ENCODE measurements around the gene GMCL2. TPM values are rescaled to one million over a fixed set of nuclear protein-coding genes. Genes with fewer than 3 reads are reported as not detected.
A peak's percentile ranks its signal among the peaks of the same experiment; 100 is the strongest.

The GMCL2 gene
- polyA plus RNA-seq, 4 donors: 0.03 TPM; not detected in 3

DNA sequence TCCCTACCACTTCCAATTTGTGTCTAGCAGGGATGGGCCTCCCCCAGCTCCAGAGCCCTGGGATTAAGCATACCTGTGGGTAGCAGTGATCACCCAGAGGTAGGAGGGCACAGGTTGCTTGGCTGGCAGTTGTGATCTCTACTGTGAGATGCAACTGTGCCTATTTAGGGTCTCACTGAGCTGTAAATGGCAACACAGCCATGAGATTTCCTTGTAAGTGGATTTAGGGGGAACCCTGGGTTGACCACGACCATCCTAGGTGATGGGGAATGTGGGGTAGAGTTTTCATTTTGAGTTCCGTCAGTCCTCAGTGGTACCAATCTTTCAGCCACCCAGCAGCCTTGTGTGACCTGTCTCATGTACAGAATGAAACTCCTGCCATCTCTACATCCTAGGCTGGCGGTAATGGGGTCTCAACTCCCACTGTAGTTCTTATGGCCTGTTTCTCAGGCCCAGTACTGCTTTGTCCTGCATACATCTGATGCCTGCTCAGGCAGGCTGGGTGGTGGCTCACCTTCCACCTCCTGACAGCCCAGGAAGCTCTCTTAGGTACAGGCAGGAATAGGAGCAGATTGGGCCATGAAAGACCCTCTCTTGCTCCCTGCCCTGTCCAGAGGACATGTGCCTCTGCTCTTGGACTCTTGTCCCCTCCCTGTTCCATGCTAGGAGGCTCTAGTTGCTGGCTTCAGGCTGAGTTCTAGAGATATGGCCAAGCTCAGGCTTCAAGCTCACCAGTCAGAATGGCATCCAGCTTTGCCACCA is 25.3 kb upstream of the GMCL2 start:
- Histone ChIP-seq H3K27me3 (ENCODE audit: control insufficient read depth in 3 of 3, insufficient read depth in 3 of 3, low read length in 3 of 3) (no peaks in the 10 kb centered on the region), H3K4me3 (ENCODE audit: low read depth in 1 of 3, low read length in 3 of 3) (no peak overlapping the region), H3K27ac (ENCODE audit: low read depth in 1 of 3, low read length in 2 of 3) (peak overlapping the region; percentile 84 to 89 (median 86)), H3K36me3 (ENCODE audit: control insufficient read depth in 3 of 3, insufficient read depth in 2 of 3, low read depth in 1 of 3, low read length in 3 of 3) (peaks cover 28 to 92% (median 45%) of the 10 kb centered on the region in 3 donors), H3K4me1 (ENCODE audit: control insufficient read depth in 3 of 3, insufficient read depth in 2 of 3, low read depth in 1 of 3, low read length in 2 of 3) (peaks cover 5 to 74% (median 32%) of the 10 kb centered on the region in 3 donors), H3K9me3 (ENCODE audit: control insufficient read depth in 2 of 2, insufficient read depth in 1 of 2, low read depth in 1 of 2, low read length in 1 of 2) (no peaks in the 10 kb centered on the region)
- no peak for FAIRE-seq
- WGBS, 3 donors: 83 to 89% (median 83%) methylated on average over 3 of the region's 3 CpGs
- DNase-seq: peak in 1 of 2 donors; percentile 28

DNA sequence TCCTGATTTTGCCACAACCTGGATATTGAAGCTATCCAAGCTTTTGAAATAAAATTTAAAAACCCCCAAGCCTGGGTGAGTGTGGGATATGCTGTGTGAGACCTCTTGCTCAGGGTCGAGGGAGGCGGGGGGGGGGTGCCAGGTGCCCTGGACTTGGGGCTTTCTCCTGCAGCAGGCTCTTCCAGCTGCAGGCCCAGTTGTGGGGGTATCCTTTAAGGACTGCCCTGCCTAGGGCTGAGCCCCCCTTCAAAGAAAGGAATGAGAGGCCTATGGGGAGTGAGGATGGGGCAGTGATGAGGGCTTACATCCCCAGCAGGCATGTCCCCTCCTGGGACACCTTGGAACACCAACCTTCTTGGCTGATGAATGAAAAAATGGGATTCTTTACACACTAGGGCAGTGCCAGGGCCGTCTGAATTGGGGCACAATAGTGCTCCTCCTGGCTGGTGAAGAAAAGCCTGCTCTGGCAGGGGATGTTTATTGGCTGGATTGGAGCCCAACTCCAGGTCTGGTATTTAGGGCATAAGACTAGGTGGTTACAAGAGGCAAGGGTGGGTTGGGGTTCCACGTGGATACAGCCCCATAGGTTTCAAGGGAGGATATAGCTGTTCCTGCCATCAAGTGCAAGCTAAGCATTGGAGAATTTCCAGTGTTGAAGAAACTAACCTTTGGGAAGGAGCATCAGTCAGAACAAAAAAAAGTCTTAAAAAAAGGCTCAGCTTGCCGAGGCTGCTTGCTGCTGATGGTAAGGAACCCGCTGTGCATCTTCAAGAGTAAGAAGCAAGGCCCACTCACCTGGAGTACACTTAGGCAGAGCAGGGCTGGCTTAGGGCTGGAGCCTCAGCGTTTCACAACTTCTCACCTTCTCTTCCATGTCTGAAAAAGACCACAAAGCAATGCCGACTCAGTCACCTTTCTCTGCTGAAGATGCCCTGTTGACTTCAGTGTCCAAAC is 24.2 kb upstream of the GMCL2 start:
- H3K4me1 ChIP-seq (ENCODE audit: control insufficient read depth in 3 of 3, insufficient read depth in 2 of 3, low read depth in 1 of 3, low read length in 2 of 3): peaks cover 5 to 85% (median 33%) of the 10 kb centered on the region in 3 donors
- no peak for FAIRE-seq
- H3K9me3 ChIP-seq (ENCODE audit: control insufficient read depth in 2 of 2, insufficient read depth in 1 of 2, low read depth in 1 of 2, low read length in 1 of 2): no peaks in the 10 kb centered on the region
- no peak overlapping the region for H3K4me3 ChIP-seq (ENCODE audit: low read depth in 1 of 3, low read length in 3 of 3)
- peaks cover 28 to 92% (median 49%) of the 10 kb centered on the region in 3 donors for H3K36me3 ChIP-seq (ENCODE audit: control insufficient read depth in 3 of 3, insufficient read depth in 2 of 3, low read depth in 1 of 3, low read length in 3 of 3)
- DNase-seq: no peak
- WGBS, 3 donors: 55 to 62% (median 59%) methylated on average over 8 of the region's 8 CpGs
- H3K27me3 ChIP-seq (ENCODE audit: control insufficient read depth in 3 of 3, insufficient read depth in 3 of 3, low read length in 3 of 3): no peaks in the 10 kb centered on the region
- peak overlapping the region; percentile 15 to 76 (median 29) for H3K27ac ChIP-seq (ENCODE audit: low read depth in 1 of 3, low read length in 2 of 3)

DNA sequence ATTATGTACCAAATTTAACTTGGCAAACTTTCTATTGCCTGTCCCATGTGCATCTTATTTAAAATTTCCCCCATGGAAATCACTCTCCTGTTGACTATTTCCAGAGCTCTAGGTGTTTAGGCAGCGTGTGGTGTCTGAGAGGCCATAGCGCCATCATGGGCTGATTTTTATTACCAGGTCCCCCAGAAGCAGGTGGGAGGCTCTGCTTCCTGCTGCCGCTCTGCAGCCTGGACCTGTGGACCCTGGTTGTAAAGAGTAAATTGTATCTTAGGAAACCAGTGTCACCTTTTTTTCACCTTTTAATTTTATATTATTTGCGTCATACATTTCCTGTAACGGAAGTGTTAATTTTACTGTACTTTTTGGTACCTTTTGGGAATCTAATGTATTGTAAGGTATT is 23.5 kb upstream of the GMCL2 start:
- Histone ChIP-seq H3K4me1 (ENCODE audit: control insufficient read depth in 3 of 3, insufficient read depth in 2 of 3, low read depth in 1 of 3, low read length in 2 of 3) (peaks cover 12 to 84% (median 30%) of the 10 kb centered on the region in 3 donors), H3K9me3 (ENCODE audit: control insufficient read depth in 2 of 2, insufficient read depth in 1 of 2, low read depth in 1 of 2, low read length in 1 of 2) (no peaks in the 10 kb centered on the region), H3K36me3 (ENCODE audit: control insufficient read depth in 3 of 3, insufficient read depth in 2 of 3, low read depth in 1 of 3, low read length in 3 of 3) (peaks cover 28 to 90% (median 49%) of the 10 kb centered on the region in 3 donors), H3K27me3 (ENCODE audit: control insufficient read depth in 3 of 3, insufficient read depth in 3 of 3, low read length in 3 of 3) (no peaks in the 10 kb centered on the region), H3K27ac (ENCODE audit: low read depth in 1 of 3, low read length in 2 of 3) (peak overlapping the region; percentile 37 to 76 (median 60)), H3K4me3 (ENCODE audit: low read depth in 1 of 3, low read length in 3 of 3) (no peak overlapping the region)
- no peak for FAIRE-seq
- WGBS, 3 donors: 39 to 69% (median 45%) methylated on average over 5 of the region's 5 CpGs
- DNase-seq: peak in 1 of 2 donors; percentile 72

DNA sequence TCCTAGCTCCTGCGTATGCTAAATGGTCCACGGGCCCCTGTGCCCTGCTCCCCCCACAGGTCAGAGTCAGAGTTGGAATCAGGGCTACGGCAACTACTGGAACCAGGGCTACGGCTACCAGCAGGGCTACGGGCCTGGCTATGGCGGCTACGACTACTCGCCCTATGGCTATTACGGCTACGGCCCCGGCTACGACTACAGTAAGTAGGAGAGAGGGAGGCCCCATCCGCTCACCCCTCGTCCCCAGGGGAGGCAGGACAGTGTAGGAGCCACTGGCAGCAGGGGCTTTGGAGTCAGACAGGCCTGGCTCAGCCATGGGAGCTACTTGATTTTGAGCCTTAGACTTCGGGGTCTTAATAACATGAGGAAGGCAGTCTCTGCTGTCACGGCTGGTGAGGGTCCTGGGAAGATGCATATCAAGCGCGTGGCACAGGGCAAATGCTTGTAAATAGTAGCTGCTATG is 22.9 kb upstream of the GMCL2 start:
- Histone ChIP-seq H3K27ac (ENCODE audit: low read depth in 1 of 3, low read length in 2 of 3) (peak overlapping the region; percentile 60 to 88 (median 76)), H3K9me3 (ENCODE audit: control insufficient read depth in 2 of 2, insufficient read depth in 1 of 2, low read depth in 1 of 2, low read length in 1 of 2) (no peaks in the 10 kb centered on the region), H3K36me3 (ENCODE audit: control insufficient read depth in 3 of 3, insufficient read depth in 2 of 3, low read depth in 1 of 3, low read length in 3 of 3) (peaks cover 28 to 84% (median 46%) of the 10 kb centered on the region in 3 donors), H3K4me3 (ENCODE audit: low read depth in 1 of 3, low read length in 3 of 3) (no peak overlapping the region), H3K4me1 (ENCODE audit: control insufficient read depth in 3 of 3, insufficient read depth in 2 of 3, low read depth in 1 of 3, low read length in 2 of 3) (peaks cover 12 to 78% (median 25%) of the 10 kb centered on the region in 3 donors), H3K27me3 (ENCODE audit: control insufficient read depth in 3 of 3, insufficient read depth in 3 of 3, low read length in 3 of 3) (no peaks in the 10 kb centered on the region)
- no peak for FAIRE-seq
- no peak for DNase-seq
- WGBS, 3 donors: 79 to 87% (median 82%) methylated on average over 17 to 18 of the region's 18 CpGs

DNA sequence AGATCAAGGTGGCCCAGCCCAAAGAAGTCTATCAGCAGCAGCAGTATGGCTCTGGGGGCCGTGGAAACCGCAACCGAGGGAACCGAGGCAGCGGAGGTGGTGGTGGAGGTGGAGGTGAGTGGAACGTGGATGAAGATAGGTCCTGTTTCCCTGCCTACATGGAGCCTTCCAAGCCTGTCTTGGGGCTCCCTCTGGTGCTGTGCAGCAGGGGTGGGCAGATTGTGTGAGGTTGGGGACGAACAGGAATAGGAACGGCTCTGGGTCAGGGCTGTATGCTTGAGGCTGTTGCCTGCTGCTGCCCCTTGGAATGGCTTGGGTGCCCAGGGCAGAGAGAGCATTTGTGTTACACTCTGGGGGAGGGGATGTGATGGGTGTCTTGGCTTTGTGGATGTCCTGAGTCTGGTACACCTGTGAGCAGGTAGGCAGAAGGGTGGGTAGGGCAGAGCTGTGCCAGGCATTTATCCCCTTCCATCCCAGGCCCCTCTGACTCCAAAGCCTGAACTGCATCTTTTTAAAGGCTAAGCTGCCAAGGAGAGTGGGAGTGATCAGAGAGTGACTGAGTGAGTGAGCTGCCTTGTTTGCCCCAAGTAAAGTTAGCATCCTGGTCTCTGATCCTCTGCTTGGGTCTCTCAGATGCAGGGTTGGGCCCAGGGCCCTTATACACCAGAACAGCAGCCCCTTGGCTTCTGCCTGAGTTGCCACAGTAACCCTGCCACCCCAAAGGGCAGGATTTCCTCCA is 22.3 kb upstream of the GMCL2 start:
- Histone ChIP-seq H3K4me1 (ENCODE audit: control insufficient read depth in 3 of 3, insufficient read depth in 2 of 3, low read depth in 1 of 3, low read length in 2 of 3) (peaks cover 12 to 72% (median 20%) of the 10 kb centered on the region in 3 donors), H3K4me3 (ENCODE audit: low read depth in 1 of 3, low read length in 3 of 3) (no peak overlapping the region), H3K27me3 (ENCODE audit: control insufficient read depth in 3 of 3, insufficient read depth in 3 of 3, low read length in 3 of 3) (no peaks in the 10 kb centered on the region), H3K36me3 (ENCODE audit: control insufficient read depth in 3 of 3, insufficient read depth in 2 of 3, low read depth in 1 of 3, low read length in 3 of 3) (peaks cover 28 to 78% (median 45%) of the 10 kb centered on the region in 3 donors), H3K27ac (ENCODE audit: low read depth in 1 of 3, low read length in 2 of 3) (peak overlapping the region; percentile 60 to 88 (median 76)), H3K9me3 (ENCODE audit: control insufficient read depth in 2 of 2, insufficient read depth in 1 of 2, low read depth in 1 of 2, low read length in 1 of 2) (no peaks in the 10 kb centered on the region)
- no peak for FAIRE-seq
- DNase-seq: no peak
- WGBS, 3 donors: 73 to 75% (median 75%) methylated on average over 8 of the region's 8 CpGs

DNA sequence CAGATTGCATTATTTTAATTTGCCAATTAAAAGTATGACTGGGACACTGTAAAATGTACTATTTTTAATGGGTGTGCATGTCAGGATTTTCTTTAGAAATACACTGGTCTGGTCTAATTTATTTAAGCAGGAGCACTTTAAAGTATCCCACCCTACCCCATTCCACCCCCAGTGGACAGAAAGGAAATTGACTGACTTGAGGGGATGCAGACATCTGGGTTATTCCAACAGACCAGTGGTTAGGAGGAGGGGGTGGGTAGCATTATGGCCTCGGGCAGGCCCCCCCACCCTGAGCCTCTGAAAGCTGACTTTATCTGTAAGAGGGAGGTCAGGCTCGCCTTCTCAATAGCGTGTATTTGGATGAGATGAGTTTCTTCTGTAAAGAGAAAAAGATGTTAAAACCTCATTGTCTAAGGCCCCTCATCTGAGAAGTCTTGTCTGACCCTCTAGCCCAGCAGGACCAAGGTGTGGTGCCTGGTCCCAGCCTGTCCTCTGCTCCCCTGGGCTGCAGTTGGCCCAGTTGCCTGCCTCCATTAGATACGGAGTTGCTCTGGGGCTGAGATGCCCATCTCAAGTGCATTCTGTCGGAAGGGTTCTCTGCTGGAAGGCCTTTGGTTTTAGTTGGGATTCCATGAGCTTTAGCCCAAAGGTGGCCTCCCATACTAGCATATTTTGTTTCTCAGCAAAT is 21.5 kb upstream of the GMCL2 start:
- Histone ChIP-seq H3K4me3 (ENCODE audit: low read depth in 1 of 3, low read length in 3 of 3) (no peak overlapping the region), H3K9me3 (ENCODE audit: control insufficient read depth in 2 of 2, insufficient read depth in 1 of 2, low read depth in 1 of 2, low read length in 1 of 2) (no peaks in the 10 kb centered on the region), H3K27ac (ENCODE audit: low read depth in 1 of 3, low read length in 2 of 3) (peak overlapping the region; percentile 76 to 94 (median 88)), H3K27me3 (ENCODE audit: control insufficient read depth in 3 of 3, insufficient read depth in 3 of 3, low read length in 3 of 3) (no peaks in the 10 kb centered on the region), H3K4me1 (ENCODE audit: control insufficient read depth in 3 of 3, insufficient read depth in 2 of 3, low read depth in 1 of 3, low read length in 2 of 3) (peaks cover 7 to 64% (median 18%) of the 10 kb centered on the region in 3 donors), H3K36me3 (ENCODE audit: control insufficient read depth in 3 of 3, insufficient read depth in 2 of 3, low read depth in 1 of 3, low read length in 3 of 3) (peaks cover 21 to 70% (median 45%) of the 10 kb centered on the region in 3 donors)
- FAIRE-seq: no peak
- WGBS, 3 donors: 44 to 59% (median 53%) methylated on average over 5 of the region's 5 CpGs
- peak in 1 of 2 donors; percentile 12 for DNase-seq

DNA sequence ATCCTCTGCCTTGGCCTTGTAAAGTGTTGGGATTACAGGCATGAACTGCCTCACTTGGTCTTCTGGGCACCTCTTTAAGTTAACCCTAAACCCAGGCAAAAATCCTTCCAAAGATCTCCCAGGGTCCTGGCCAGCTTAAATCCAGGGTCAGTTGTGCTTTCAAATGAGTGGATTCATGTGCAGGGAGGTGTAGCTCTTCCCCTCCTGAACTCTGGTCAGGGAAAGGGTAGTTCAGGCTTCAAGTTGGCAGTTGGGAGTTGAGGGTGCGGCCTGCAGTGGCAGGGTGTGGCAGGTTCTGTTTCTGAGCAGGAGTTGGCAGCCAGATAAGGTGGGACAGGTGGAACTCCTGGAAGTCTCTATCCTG is 20.7 kb upstream of the GMCL2 start:
- Histone ChIP-seq H3K9me3 (ENCODE audit: control insufficient read depth in 2 of 2, insufficient read depth in 1 of 2, low read depth in 1 of 2, low read length in 1 of 2) (no peaks in the 10 kb centered on the region), H3K36me3 (ENCODE audit: control insufficient read depth in 3 of 3, insufficient read depth in 2 of 3, low read depth in 1 of 3, low read length in 3 of 3) (peaks cover 21 to 62% (median 43%) of the 10 kb centered on the region in 3 donors), H3K4me3 (ENCODE audit: low read depth in 1 of 3, low read length in 3 of 3) (no peak overlapping the region), H3K27me3 (ENCODE audit: control insufficient read depth in 3 of 3, insufficient read depth in 3 of 3, low read length in 3 of 3) (no peaks in the 10 kb centered on the region), H3K27ac (ENCODE audit: low read depth in 1 of 3, low read length in 2 of 3) (peak overlapping the region; percentile 76 to 99 (median 94)), H3K4me1 (ENCODE audit: control insufficient read depth in 3 of 3, insufficient read depth in 2 of 3, low read depth in 1 of 3, low read length in 2 of 3) (peaks cover 7 to 56% (median 13%) of the 10 kb centered on the region in 3 donors)
- WGBS, 3 donors: 22 to 68% (median 56%) methylated on average over 1 of the region's 1 CpG
- FAIRE-seq (no peak), DNase-seq (peak; percentile 78 to 92)
